Right ventricle myocardium inferior (tissue), 1 donor: ENCODE measurements around the gene ATP10A. TPM values are rescaled to one million over a fixed set of nuclear protein-coding genes. Genes with fewer than 3 reads are reported as not detected.

Experiments used
- ATAC-seq: fragments of 200-7000 bp; cut with Tn5 transposase; one replicate; pipeline ENCODE4 v1.9.1; 2020; ENCODE audit warnings: mild to moderate bottlenecking, moderate library complexity
- DNase-seq: peaks from one replicate; pipeline ENCODE4 v3.0.0; 2021; ENCODE audit errors: missing footprints
- intact Hi-C: fragments of 100-400 bp; cut with DNase I; formaldehyde crosslinking; loops from one replicate; pipeline ENCODE4 v1.11.0; 2022
- total RNA-seq: library from RNA; stranded (reverse); fragmentation: NEBNext Ultra II Directional; extraction: Animal tissue kit (Norgen Biotek cat#: 25700); gene quantifications from one replicate; pipeline ENCODE4 v1.2.1, GENCODE V29; 2021
- donor health status: DM: no; HTN: yes; CAD: no; lungs with severe emphysema.

Gene ATP10A
- total RNA-seq, 1 donor from 2014 or later: 1.7 TPM

- intact Hi-C loops: no loop called here
- no peak for DNase-seq
- ATAC-seq: no peak
Measured at GRCh38 chr15:25800761-25801515, 62.2 kb downstream of the ATP10A start.

DNA sequence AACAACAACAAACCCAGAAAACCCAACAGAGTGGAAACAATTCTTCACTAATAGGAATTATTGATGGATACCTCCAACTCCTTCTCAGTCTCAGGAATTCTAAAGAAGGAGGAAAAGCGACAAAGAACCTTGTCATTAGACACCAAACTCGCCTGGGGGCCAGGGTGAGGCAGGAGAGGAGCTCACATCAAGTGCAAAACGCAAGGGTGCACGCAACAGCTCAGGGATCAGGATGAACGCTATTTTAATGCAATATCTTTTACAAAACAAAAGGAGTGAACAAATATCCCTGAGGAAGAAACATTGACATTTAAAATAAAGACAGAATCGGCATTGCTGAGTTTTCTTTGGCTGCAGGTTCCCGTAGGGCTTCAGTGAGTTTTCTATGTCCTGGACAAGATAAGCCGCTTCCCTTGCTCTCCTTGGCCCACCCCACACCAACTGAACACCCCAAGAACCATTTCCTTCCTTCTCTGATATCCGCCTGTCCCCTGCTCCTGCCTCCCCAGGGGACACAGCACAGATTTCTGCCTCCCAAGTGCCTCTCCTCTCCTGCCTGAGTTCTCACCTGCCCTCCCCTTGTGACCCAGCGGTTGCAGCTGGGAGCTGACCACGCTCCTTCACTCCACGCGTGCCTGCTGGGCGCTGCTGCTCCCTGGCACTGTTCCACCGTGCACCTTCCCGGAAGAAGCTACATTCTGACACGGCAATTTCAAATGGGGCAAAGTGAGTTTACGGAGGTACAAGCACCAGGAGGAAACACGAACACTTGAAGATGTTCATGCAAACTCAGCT, 63.0 kb downstream of the ATP10A start:
- DNase-seq: no peak
- intact Hi-C loops: no loop called here
- no peak for ATAC-seq

- ATAC-seq (no peak), DNase-seq (no peak)
- intact Hi-C loops: no loop called here
Measured at GRCh38 chr15:25797936-25798901, 64.9 kb downstream of the ATP10A start.

- intact Hi-C loops: no loop called here
- ATAC-seq: no peak
- DNase-seq: no peak
Measured at GRCh38 chr15:25797511-25797935, 65.6 kb downstream of the ATP10A start.

- no peak for ATAC-seq
- intact Hi-C loops: no loop called here
- no peak for DNase-seq
Measured at GRCh38 chr15:25797035-25797434, 66.1 kb downstream of the ATP10A start.

- intact Hi-C loops: no loop called here
- DNase-seq: no peak
- ATAC-seq: no peak
Measured at GRCh38 chr15:25796395-25796794, 66.7 kb downstream of the ATP10A start.

DNA sequence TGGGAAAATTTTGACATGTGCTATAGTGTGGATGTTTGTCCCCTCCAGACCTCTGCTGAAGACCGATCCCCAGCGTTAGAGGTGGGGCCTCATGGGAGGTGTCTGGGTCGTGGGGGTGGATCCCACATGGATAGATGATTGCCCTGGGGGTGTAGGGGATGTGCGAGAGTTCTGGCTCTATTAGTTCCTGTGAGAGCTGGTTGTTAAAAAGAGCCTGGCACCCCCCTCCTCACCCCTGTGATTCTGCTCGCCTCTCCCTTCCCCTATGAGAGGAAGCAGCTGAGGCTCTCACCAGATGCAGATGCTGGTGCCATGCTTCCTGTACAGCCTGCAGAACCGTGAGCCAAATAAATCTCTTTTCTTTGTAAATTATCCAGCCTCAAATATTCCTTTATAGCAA, 67.4 kb downstream of the ATP10A start:
- no peak for ATAC-seq
- intact Hi-C loops: no loop called here
- no peak for DNase-seq

DNA sequence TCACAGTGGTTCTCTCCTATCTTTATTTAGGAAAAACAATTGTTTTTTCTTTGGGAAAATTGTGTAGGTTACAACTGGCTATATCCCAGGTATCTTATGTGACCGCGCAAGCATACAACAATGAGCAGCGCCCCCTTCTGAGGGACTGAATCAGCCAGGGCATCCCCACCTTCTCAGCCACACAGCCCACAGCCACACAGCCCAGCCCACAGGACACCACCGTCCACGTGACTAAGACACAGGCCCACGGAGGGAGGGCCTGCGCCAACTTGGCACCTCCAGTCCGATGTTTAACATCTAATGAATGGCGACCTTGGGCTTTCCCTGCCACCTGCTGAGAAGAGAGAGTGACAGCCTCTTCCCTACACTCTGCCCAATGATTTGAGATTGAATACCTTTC, 68.1 kb downstream of the ATP10A start:
- no peak for DNase-seq
- ATAC-seq: no peak
- intact Hi-C loops: no loop called here

DNA sequence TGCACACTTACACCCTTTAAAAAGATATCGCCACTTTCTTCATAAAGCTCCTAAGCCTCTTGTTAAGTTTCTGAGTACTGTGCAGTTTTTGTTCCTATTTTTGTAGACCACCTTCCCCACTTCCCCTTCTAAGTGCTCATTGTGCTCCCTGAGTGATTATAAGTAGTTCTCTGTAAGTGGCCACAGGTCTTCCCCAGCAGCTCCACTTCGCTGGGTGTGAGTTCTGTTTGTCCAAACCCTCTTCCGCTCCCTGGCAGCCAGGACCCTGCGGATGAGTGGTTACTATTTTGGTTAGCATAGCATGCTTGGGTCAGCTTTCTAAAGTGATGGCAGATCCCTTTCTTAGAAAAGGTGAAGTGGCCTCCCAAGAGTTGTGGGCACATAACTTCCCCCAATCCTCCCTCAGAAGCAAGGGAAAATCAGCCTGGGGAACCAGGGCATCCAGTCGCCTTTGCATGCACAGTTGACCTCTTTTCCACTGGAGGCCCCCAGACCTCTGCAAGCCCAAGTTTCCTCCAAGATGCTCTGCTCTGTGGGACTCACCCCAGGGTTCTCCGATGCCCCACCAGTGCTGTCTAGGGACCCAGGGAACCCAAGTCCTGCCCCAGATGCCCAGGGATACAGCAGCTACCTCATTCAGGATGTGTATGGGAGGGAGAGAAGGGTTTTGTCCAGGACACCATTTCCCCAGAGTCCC, 69.6 kb downstream of the ATP10A start:
- ATAC-seq: no peak

GRCh38 chr15:25792128-25792527, 71.0 kb downstream of the ATP10A start:
- DNase-seq (no peak), ATAC-seq (no peak)
- intact Hi-C loops: loop anchor here (5.0 kb wide), 1 partner anchor 60 kb away; no protein-coding TSS in a partner anchor

More for the DNA sequence above, 69.6 kb downstream of the ATP10A start:
- intact Hi-C loops: loop anchor here (5.0 kb wide), 1 partner anchor 59 kb away; no protein-coding TSS in a partner anchor
- DNase-seq: no peak

- DNase-seq (no peak), ATAC-seq (peak; percentile 73)
- intact Hi-C loops: loop anchor here (5.0 kb wide), 1 partner anchor 62 kb away; no protein-coding TSS in a partner anchor
Measured at GRCh38 chr15:25790000-25790660, 73.0 kb downstream of the ATP10A start.

DNA sequence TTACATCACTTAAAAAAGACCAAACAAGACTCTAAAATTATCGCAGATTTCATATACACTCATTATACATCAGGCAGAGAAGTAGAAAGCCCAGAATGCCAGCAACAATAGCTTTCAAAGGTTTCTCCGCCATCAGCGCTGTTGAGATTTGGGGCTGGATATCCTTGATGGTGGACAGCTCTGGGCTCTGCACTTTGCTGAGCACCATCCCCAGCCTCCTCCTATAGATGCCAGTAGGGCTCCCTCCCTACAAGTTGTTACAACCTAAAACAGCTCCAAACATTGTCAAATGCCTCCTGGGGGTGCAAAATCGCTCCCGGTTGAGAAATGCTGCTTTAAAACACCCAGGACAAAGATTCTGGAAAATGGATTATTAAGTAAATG, 73.5 kb downstream of the ATP10A start:
- intact Hi-C loops: no loop called here
- no peak for ATAC-seq
- DNase-seq: no peak

GRCh38 chr15:25789211-25789610, 73.9 kb downstream of the ATP10A start:
- DNase-seq: no peak

GRCh38 chr15:25787855-25788520, 75.1 kb downstream of the ATP10A start:
- ATAC-seq (peak; percentile 27), DNase-seq (no peak)
- intact Hi-C loops: no loop called here

More at GRCh38 chr15:25789211-25789610, 73.9 kb downstream of the ATP10A start:
- intact Hi-C loops: no loop called here
- peak; percentile 88 for ATAC-seq

DNA sequence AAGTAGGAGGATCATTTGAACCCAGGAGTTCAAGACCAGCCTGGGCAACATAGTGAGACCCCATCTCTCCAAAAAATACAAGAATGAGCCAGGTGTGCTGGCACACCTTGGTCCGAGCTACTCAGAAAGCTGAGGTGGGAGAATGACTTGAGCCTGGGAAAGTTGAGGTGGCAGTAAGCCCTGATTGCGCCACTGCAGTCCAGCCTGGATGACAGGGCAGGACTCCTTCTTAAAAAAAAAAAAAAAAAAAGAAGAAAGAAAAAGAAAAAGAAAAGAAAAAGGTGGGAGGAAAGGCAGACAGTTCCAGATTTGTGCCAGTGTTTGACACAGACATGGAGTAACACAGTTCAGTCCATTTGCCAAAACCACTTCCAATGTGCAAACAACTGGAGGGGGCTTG, 75.7 kb downstream of the ATP10A start:
- intact Hi-C loops: no loop called here
- ATAC-seq (no peak), DNase-seq (no peak)

DNA sequence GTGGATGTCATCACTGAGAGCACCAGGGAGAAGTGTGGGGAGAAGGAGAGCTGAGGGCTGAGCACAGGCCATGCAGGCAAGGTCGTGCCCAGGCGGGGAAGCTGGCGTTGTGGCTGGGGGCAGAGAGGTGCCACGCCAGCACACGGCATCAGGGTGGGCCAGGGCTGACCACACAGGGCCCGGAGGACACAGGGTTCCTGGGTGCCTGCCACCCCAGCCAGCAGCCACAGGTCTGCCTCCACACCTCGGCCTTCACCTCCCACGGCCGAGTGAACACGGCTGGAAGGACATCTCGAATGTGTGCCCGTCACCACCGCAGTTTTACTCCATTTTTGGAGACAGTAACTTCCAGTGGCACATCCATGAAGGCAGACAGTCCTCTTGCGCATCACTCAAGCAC, 77.1 kb downstream of the ATP10A start:
- DNase-seq: no peak
- ATAC-seq: no peak
- intact Hi-C loops: no loop called here

DNA sequence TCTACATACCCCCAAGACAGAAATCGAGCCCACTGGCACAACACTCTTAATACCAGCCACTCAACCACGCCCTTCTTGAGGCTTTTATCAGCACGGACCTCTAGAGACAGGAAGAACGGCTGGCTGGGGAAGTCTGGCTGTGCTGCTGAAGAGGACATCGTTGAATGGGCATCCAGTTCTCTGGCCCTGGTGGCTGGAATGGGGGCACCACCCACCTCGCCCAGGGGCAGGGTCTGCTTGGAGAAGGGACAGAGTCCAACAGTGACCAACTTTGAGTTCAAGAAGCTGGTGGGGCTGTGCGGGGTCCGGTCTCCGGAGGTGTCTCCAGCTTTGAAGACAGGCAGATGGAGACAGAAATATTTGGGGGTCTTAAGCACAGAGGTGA, 77.5 kb downstream of the ATP10A start:
- DNase-seq: no peak
- no peak for ATAC-seq
- intact Hi-C loops: no loop called here
